Activated T-cell treated with anti-CD3 and anti-CD28 coated beads, Interleukin-2, amount 50 U/mL, for 1 hour (primary cell): ENCODE data around the gene PEX11B.

Experiments
- DNase-seq: peaks from one replicate; pipeline ENCODE4 v3.0.0-alpha.2; 2020

Gene PEX11B

GRCh38 chr1:145901312-145902021, 17.1 kb downstream of the PEX11B start:
- no peak for DNase-seq

- no peak for DNase-seq
Observed at GRCh38 chr1:145898756-145899155, 19.8 kb downstream of the PEX11B start.

GRCh38 chr1:145897969-145898368, 20.5 kb downstream of the PEX11B start:
- DNase-seq = no peak

GRCh38 chr1:145895471-145895870, 23.0 kb downstream of the PEX11B start:
- DNase-seq = no peak

- DNase-seq = no peak
Observed at GRCh38 chr1:145893306-145894055, 25.0 kb downstream of the PEX11B start.

GRCh38 chr1:145892486-145893087, 25.9 kb downstream of the PEX11B start:
- no peak for DNase-seq

- DNase-seq = peak; percentile 67
Observed at GRCh38 chr1:145891587-145892485, 26.7 kb downstream of the PEX11B start.

GRCh38 chr1:145891143-145891542, 27.4 kb downstream of the PEX11B start:
- DNase-seq = no peak

GRCh38 chr1:145889722-145890121, 28.8 kb downstream of the PEX11B start:
- DNase-seq = no peak

- DNase-seq = no peak
Observed at GRCh38 chr1:145887631-145888030, 30.9 kb downstream of the PEX11B start.

- DNase-seq = no peak
Observed at GRCh38 chr1:145886816-145887215, 31.7 kb downstream of the PEX11B start.

GRCh38 chr1:145886390-145886789, 32.1 kb downstream of the PEX11B start:
- DNase-seq = no peak

- peak; percentile 90 for DNase-seq
Observed at GRCh38 chr1:145885738-145886287, 32.7 kb downstream of the PEX11B start, which contains the start of gene ANKRD35. TSS of gene ANKRD35 (minus strand) at chr1:145885866. CDS start at chr1:145885758, 108 bp downstream.

GRCh38 chr1:145884675-145885074, 33.8 kb downstream of the PEX11B start:
- DNase-seq = no peak

GRCh38 chr1:145879775-145880174, 38.7 kb downstream of the PEX11B start:
- DNase-seq = no peak

GRCh38 chr1:145878724-145879123, 39.8 kb downstream of the PEX11B start:
- no peak for DNase-seq

GRCh38 chr1:145877923-145878486, 40.5 kb downstream of the PEX11B start:
- DNase-seq = no peak

GRCh38 chr1:145874646-145875045, 43.9 kb downstream of the PEX11B start:
- DNase-seq = no peak

GRCh38 chr1:145871994-145872924, 46.3 kb downstream of the PEX11B start:
- DNase-seq = peak; percentile 50

GRCh38 chr1:145868232-145868631, 50.3 kb downstream of the PEX11B start:
- no peak for DNase-seq
